HCT116 (cell line): ENCODE measurements around the gene SLC9B2. TPM values are rescaled to one million over a fixed set of nuclear protein-coding genes. Genes with fewer than 3 reads are reported as not detected.
A peak's percentile ranks its signal among the peaks of the same experiment; 100 is the strongest.

Experiments used
- ATAC-seq: fragments of 200-7000 bp; cut with Tn5 transposase; 2 replicates; pipeline ENCODE4 v1.9.1; 2020; ENCODE audit warnings: mild to moderate bottlenecking, moderate library complexity
- BruUV-seq: library from RNA; stranded (reverse); fragments of 400-500 nt; replicated peaks from 2 replicates; lab custom pipeline; 2021; lab: Mats Ljungman, UMichigan
- CTCF ChIA-PET: fragments of 300-600 bp; sonication (Branson Sonifier 250); formaldehyde crosslinking; loops from one replicate; lab custom pipeline; 2021; ENCODE audit warnings: antibody characterized with exemption; lab: Charles Lee
- POLR2A ChIA-PET: fragments of 300-600, 350-600 bp; sonication (Branson Sonifier 250); formaldehyde crosslinking; loops from one replicate; lab custom pipeline; 2021; ENCODE audit warnings: antibody characterized with exemption; lab: Charles Lee
- RAD21 ChIA-PET, 2 experiments: fragments of 300-600 bp; sonication (Branson Sonifier 250); formaldehyde crosslinking; loops; one replicate each; lab custom pipeline; 2023; ENCODE audit warnings: low total read pairs in 2 of 2; ENCODE audit not compliant: uncharacterized antibody in 2 of 2, unreplicated experiment in 2 of 2, low non-redundant PET in 1 of 2; lab: Charles Lee
- DNase-seq: peaks from one replicate; pipeline ENCODE4 v3.0.0-alpha.2; 2010; ENCODE audit warnings: low read depth, low spot score
- H2AFZ ChIP-seq: fragments of 200-600 bp; shearing (Covaris generic), sonication (generic); 2 replicates; pipeline ENCODE4 v1.6.1; 2017; ENCODE audit warnings: low read depth, mixed run types, mixed read lengths, antibody characterized with exemption, low read length; ENCODE audit not compliant: poor library complexity, severe bottlenecking
- H3K27ac ChIP-seq: 2 replicates; pipeline ENCODE4 v1.5.1; 2012; ENCODE audit warnings: low read depth, low read length
- H3K27me3 ChIP-seq: fragments of 200-600 bp; sonication (generic); 2 replicates; pipeline ENCODE4 v1.6.1; 2016; ENCODE audit warnings: mixed run types, low read length, mixed read lengths; ENCODE audit not compliant: insufficient read depth
- H3K36me3 ChIP-seq, 2 experiments: fragments of 200-500 bp in 1 of 2; fragments of 200-600 bp in 1 of 2; sonication (Bioruptor generic) in 1 of 2; sonication (generic) in 1 of 2; 2 replicates each; pipeline versions ENCODE4 v1.5.1 to v1.6.1; 2014 to 2016; ENCODE audit warnings: low read length in 2 of 2, inconsistent platforms in 1 of 2, mixed read lengths in 1 of 2, mixed run types in 1 of 2; ENCODE audit not compliant: insufficient read depth in 2 of 2, control insufficient read depth in 1 of 2
- H3K4me1 ChIP-seq, 2 experiments: fragments of 200-600 bp in 1 of 2; sonication (generic) in 1 of 2; 2 replicates each; pipeline versions ENCODE4 v1.5.1 to v1.6.1; 2012 to 2017; ENCODE audit warnings: low read length in 2 of 2, inconsistent platforms in 1 of 2, mild to moderate bottlenecking in 1 of 2, mixed read lengths in 1 of 2, mixed run types in 1 of 2, moderate library complexity in 1 of 2; ENCODE audit not compliant: insufficient read depth in 2 of 2, control insufficient read depth in 1 of 2
- H3K4me2 ChIP-seq: fragments of 200-600 bp; sonication (generic); 2 replicates; pipeline ENCODE4 v1.6.1; 2017; ENCODE audit warnings: mixed run types, low read length, mixed read lengths
- H3K4me3 ChIP-seq, 2 experiments: fragments of 200-600 bp in 1 of 2; sonication (generic) in 1 of 2; replicated peaks in 1 of 2; 2 replicates each; pipeline ENCODE4 v1.5.1; 2011 to 2016; ENCODE audit warnings: low read length in 2 of 2, control low read depth in 1 of 2, low read depth in 1 of 2, mild to moderate bottlenecking in 1 of 2, mixed read lengths in 1 of 2, mixed run types in 1 of 2
- H3K79me2 ChIP-seq: fragments of 200-600 bp; sonication (generic); 2 replicates; pipeline ENCODE4 v1.6.1; 2017; ENCODE audit warnings: mild to moderate bottlenecking, mixed run types, low read length, moderate library complexity, mixed read lengths; ENCODE audit not compliant: insufficient read depth
- H3K9ac ChIP-seq: fragments of 200-600 bp; sonication (generic); 2 replicates; pipeline ENCODE4 v1.6.1; 2016; ENCODE audit warnings: low read length, mixed read lengths
- H3K9me2 ChIP-seq: fragments of 200-600 bp; sonication (generic), shearing (Covaris generic); 2 replicates; pipeline ENCODE4 v1.6.1; 2017; ENCODE audit warnings: mixed run types, mild to moderate bottlenecking, moderate library complexity; ENCODE audit not compliant: insufficient read depth
- H3K9me3 ChIP-seq, 2 experiments: fragments of 200-500 bp in 1 of 2; fragments of 200-600 bp in 1 of 2; sonication (Bioruptor generic) in 1 of 2; sonication (generic) in 1 of 2; 2 replicates each; pipeline ENCODE4 v1.6.1; 2014 to 2017; ENCODE audit warnings: low read length in 2 of 2, mixed read lengths in 2 of 2, inconsistent platforms in 1 of 2, low read depth in 1 of 2, mild to moderate bottlenecking in 1 of 2, mixed run types in 1 of 2, moderate library complexity in 1 of 2; ENCODE audit not compliant: control insufficient read depth in 1 of 2, insufficient read depth in 1 of 2
- H4K20me1 ChIP-seq: fragments of 200-600 bp; sonication (generic), shearing (Covaris generic); 2 replicates; pipeline ENCODE4 v1.6.1; 2017; ENCODE audit warnings: mixed run types, mild to moderate bottlenecking, moderate library complexity; ENCODE audit not compliant: insufficient read depth
- CBX3 ChIP-seq: IDR thresholded peaks from 2 replicates; pipeline ENCODE4 v1.6.1; 2012; ENCODE audit warnings: low read depth
- CTCF ChIP-seq, 3 experiments: fragments of 200-600 bp in 1 of 3; sonication (generic) in 1 of 3; IDR thresholded peaks in 2 of 3; conservative IDR thresholded peaks in 1 of 3; 2 replicates each; pipeline ENCODE4 v1.5.1; 2012 to 2017; ENCODE audit warnings: low read depth in 2 of 3, low read length in 2 of 3, antibody characterized with exemption in 1 of 3, borderline replicate concordance in 1 of 3, control low read depth in 1 of 3, mild to moderate bottlenecking in 1 of 3, mixed read lengths in 1 of 3, mixed run types in 1 of 3, moderate library complexity in 1 of 3; ENCODE audit not compliant: insufficient read depth in 1 of 3
- EZH2phosphoT487 ChIP-seq: fragments of 200-600 bp; IDR thresholded peaks from 2 replicates; pipeline ENCODE4 v1.6.1; 2018; ENCODE audit warnings: antibody characterized with exemption, borderline replicate concordance
- FOSL1 ChIP-seq: IDR thresholded peaks from 2 replicates; pipeline ENCODE4 v1.6.1; 2012; ENCODE audit warnings: low read depth
- POLR2A ChIP-seq: IDR thresholded peaks from 2 replicates; pipeline ENCODE4 v1.7.0; 2011; ENCODE audit warnings: borderline replicate concordance; ENCODE audit not compliant: insufficient read depth, insufficient read length; ENCODE audit errors: extremely low read depth
- POLR2AphosphoS5 ChIP-seq: IDR thresholded peaks from 2 replicates; pipeline ENCODE4 v1.6.1; 2011; ENCODE audit warnings: mild to moderate bottlenecking, low read depth, low read length, moderate library complexity
- SIN3A ChIP-seq: IDR thresholded peaks from 2 replicates; pipeline ENCODE4 v1.6.1; 2012; ENCODE audit warnings: low read depth
- ZFX ChIP-seq: fragments of 450-650 bp; IDR thresholded peaks from 2 replicates; pipeline ENCODE4 v1.6.1; 2017
- intact Hi-C: fragments of 100-400 bp; cut with micrococcal nuclease; formaldehyde crosslinking; loops from 2 replicates; pipeline ENCODE4 v1.10.0; 2022
- total RNA-seq: library from RNA; stranded (reverse); gene quantifications from one replicate; pipeline ENCODE4 v1.2.1, GENCODE V29; 2021; ENCODE audit not compliant: unreplicated experiment
- TF ChIP-seq, protein P1 (sequence below): IDR thresholded peaks from 2 replicates; pipeline ENCODE4 v1.6.1; 2012

The SLC9B2 gene
- total RNA-seq, 1 experiment from 2014 or later, result 18.3 TPM

DNA sequence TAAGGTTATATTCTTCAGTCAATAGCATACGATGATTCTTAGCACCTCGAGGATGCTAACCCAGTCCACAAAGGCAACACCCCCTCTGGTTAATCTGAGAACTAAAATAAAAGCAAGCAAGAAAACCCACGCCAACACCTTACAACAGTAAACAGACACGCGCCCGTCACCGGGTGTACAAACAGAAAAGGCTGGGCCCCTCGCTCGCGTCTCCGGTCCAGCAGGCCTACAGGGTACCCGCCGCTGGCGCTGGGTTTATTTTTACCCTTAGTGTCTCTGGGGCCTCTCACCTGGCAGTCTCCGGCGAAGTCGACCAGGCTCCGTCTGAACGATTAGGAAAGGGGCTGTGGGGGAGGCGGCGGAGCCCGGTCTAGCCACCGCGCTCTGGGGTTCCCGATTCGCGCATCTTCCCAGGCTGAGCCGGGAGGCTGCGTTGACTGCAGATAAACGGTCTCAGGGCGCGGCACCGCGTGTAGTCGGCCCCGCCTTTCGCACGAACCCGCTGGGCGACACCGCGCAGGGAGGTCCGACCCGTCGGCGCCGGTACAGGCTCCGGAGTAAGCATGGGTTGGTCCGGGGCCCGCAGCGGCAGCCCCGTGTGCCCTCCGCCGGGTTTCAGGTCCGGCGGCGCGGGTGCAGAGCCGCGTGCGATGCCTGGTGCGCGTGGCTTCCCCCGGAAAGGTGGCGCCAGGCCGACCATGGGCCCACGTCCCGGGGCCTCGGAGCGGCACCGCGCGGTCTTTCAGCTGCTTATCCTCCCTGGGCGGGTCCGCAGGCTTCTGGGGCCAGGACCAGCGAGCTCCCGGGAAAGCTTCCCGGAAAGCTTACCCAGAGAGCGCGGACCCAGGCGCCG lies 441 bp downstream of the SLC9B2 start:
- Histone ChIP-seq H3K4me1 (peaks cover 8 to 25% of the 10 kb centered on the region in 2 experiments; a peak in 3 of 4 replicates), H3K9me3 (no peaks in the 10 kb centered on the region), H3K9ac (peak overlapping the region; percentile 88), H3K27me3 (no peaks in the 10 kb centered on the region), H3K4me3 (peak overlapping the region; percentile 65 to 68), H2AFZ (peak overlapping the region; percentile 90), H3K27ac (peak overlapping the region; percentile 85), H3K4me2 (peak overlapping the region; percentile 88), H4K20me1 (no peaks in the 10 kb centered on the region), H3K36me3 (peaks cover 0 to 4% of the 10 kb centered on the region in 2 experiments; a peak in 1 of 4 replicates), H3K9me2 (no peaks in the 10 kb centered on the region), H3K79me2 (peaks cover 41% of the 10 kb centered on the region)
- ATAC-seq, result peak; percentile 77
- peak; percentile 12 for DNase-seq
- no TSS peak for BruUV-seq
- POLR2A ChIA-PET, result no interaction called here
- CTCF ChIA-PET, result interaction anchor here (1.4 kb wide), 1 partner anchor 455 kb away, joined by 4 read pairs; no protein-coding TSS in a partner anchor
- RAD21 ChIA-PET, result no interaction called here
- intact Hi-C loops, result no loop called here
- TF ChIP-seq POLR2A, result peak; percentile 70
- TF ChIP-seq, protein P1, sequence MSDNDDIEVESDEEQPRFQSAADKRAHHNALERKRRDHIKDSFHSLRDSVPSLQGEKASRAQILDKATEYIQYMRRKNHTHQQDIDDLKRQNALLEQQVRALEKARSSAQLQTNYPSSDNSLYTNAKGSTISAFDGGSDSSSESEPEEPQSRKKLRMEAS, result peak; percentile 89
- TF ChIP-seq POLR2AphosphoS5, result peak; percentile 39; the same call in 1 of the 2 replicates
- TF ChIP-seq CTCF (IDR thresholded peaks at IDR 0.05 in 2 of 3, conservative IDR thresholded peaks at IDR 0.05 in 1 of 3; ENCODE audit: borderline replicate concordance in 1 of 3, insufficient read depth in 1 of 3, low read depth in 2 of 3, low read length in 2 of 3), result 0 out of 6 replicates have a peak, but pooled peaks of 1 of the 3 experiments have one; percentile 11
- peak; percentile 99 for TF ChIP-seq ZFX
- TF ChIP-seq FOSL1, result no peak
- peak; percentile 62; the same call in 1 of the 2 replicates for TF ChIP-seq CBX3
- no peak for TF ChIP-seq EZH2phosphoT487
- TF ChIP-seq SIN3A, result peak; percentile 65; the same call in 1 of the 2 replicates
- TF ChIP-seq, all 23 proteins: peak for 7
